K562 (cell line): ENCODE measurements around the gene TAS2R4. TPM values are rescaled to one million over a fixed set of nuclear protein-coding genes. Genes with fewer than 3 reads are reported as not detected.
A peak's percentile ranks its signal among the peaks of the same experiment; 100 is the strongest.

Source experiments
- ATAC-seq: fragments of 200-7000 bp; cut with Tn5 transposase; 3 replicates; pipeline ENCODE4 v1.9.1; 2020; ENCODE audit warnings: moderate library complexity
- Bru-seq: library from RNA; stranded (reverse); fragments of 400-500 nt; gene quantifications from one replicate; lab custom pipeline; 2021; lab: Mats Ljungman, UMichigan
- BruChase-seq, 2 experiments: library from RNA; stranded (reverse); fragments of 400-500 nt; gene quantifications; one replicate each; lab custom pipeline; 2021; lab: Mats Ljungman, UMichigan
- BruUV-seq: library from RNA; stranded (reverse); fragments of 400-500 nt; replicated peaks from 2 replicates; lab custom pipeline; 2021; lab: Mats Ljungman, UMichigan
- CTCF ChIA-PET: fragments of 300-600 bp; formaldehyde crosslinking; extraction: SDS; loops from one replicate; lab custom pipeline; 2021; ENCODE audit warnings: low intra/inter-chr PET ratio; lab: Yijun Ruan, JAX
- POLR2A ChIA-PET: fragments of 300-600, 350-650 bp; sonication (Branson Sonifier 250); formaldehyde crosslinking; extraction: SDS; loops from one replicate; lab custom pipeline; 2021; ENCODE audit warnings: antibody characterized with exemption, inconsistent platforms; lab: Yijun Ruan, JAX
- DNase-seq, 4 experiments: peaks; one replicate each; pipeline versions ENCODE4 v3.0.0 to v3.0.0-alpha.2; 2011 to 2018; ENCODE audit warnings: low spot score in 3 of 4, mixed read lengths in 3 of 4; ENCODE audit errors: extremely low read depth in 1 of 4
- FAIRE-seq: peaks from 2 replicates; lab custom pipeline; 2011; peaks lifted over from hg19 to GRCh38; lab: Jason Lieb, UNC
- H2AFZ ChIP-seq: 2 replicates; pipeline ENCODE4 v1.6.0; 2011; ENCODE audit warnings: low read depth, low read length, control low read depth, inconsistent platforms
- H3K27ac ChIP-seq: fragments of 200-600 bp; 3 replicates; pipeline ENCODE4 v1.8.0; 2011; ENCODE audit warnings: low read depth, mild to moderate bottlenecking, control low read depth, inconsistent platforms, low read length, moderate library complexity, mixed read lengths; ENCODE audit errors: extremely low read depth
- H3K27me3 ChIP-seq, 2 experiments: fragments of 300-600 bp in 1 of 2; 2 replicates in 1 of 2; 3 replicates in 1 of 2; pipeline versions ENCODE4 v1.6.0 to v1.8.0; 2011; ENCODE audit warnings: inconsistent platforms in 2 of 2, low read length in 2 of 2, mild to moderate bottlenecking in 1 of 2, mixed read lengths in 1 of 2, moderate library complexity in 1 of 2; ENCODE audit not compliant: control insufficient read depth in 2 of 2, insufficient read depth in 2 of 2
- H3K36me3 ChIP-seq: fragments of 300-600 bp; 3 replicates; pipeline ENCODE4 v1.8.0; 2011; ENCODE audit warnings: mild to moderate bottlenecking, low read length, inconsistent platforms; ENCODE audit not compliant: control insufficient read depth, insufficient read depth
- H3K4me1 ChIP-seq, 2 experiments: fragments of 200-600 bp in 1 of 2; replicated peaks in 1 of 2; 2 replicates in 1 of 2; 3 replicates in 1 of 2; pipeline versions ENCODE4 v1.5.1 to v1.8.0; 2011; ENCODE audit warnings: inconsistent platforms in 2 of 2, low read length in 2 of 2, mild to moderate bottlenecking in 1 of 2, mixed read lengths in 1 of 2, moderate library complexity in 1 of 2; ENCODE audit not compliant: control insufficient read depth in 2 of 2, insufficient read depth in 2 of 2
- H3K4me2 ChIP-seq: 2 replicates; pipeline ENCODE4 v1.6.1; 2011; ENCODE audit warnings: low read length, control low read depth, inconsistent platforms, mixed read lengths; ENCODE audit not compliant: insufficient read depth
- H3K4me3 ChIP-seq: fragments of 200-600 bp; sonication (generic), shearing (Covaris generic); 2 replicates; pipeline ENCODE4 v1.5.1; 2016; ENCODE audit warnings: control low read depth, inconsistent platforms
- H3K79me2 ChIP-seq: fragments of 200-600 bp; 3 replicates; pipeline ENCODE4 v1.8.0; 2011; ENCODE audit warnings: low read length, inconsistent platforms; ENCODE audit not compliant: control insufficient read depth, insufficient read depth
- H3K9ac ChIP-seq, 2 experiments: 2 replicates each; pipeline versions ENCODE4 v1.6.0 to v1.6.1; 2011; ENCODE audit warnings: low read depth in 2 of 2, low read length in 2 of 2, control low read depth in 1 of 2, inconsistent platforms in 1 of 2, mild to moderate bottlenecking in 1 of 2, mixed read lengths in 1 of 2; ENCODE audit not compliant: insufficient read depth in 1 of 2
- H3K9me1 ChIP-seq: one replicate; pipeline ENCODE4 v1.6.0; 2011; ENCODE audit warnings: inconsistent platforms, mild to moderate bottlenecking, low read length, moderate library complexity; ENCODE audit not compliant: control insufficient read depth, insufficient read depth
- H3K9me3 ChIP-seq: replicated peaks from 2 replicates; pipeline ENCODE4 v1.5.1; 2011; ENCODE audit warnings: low read depth, low read length, inconsistent platforms; ENCODE audit not compliant: control insufficient read depth, insufficient read depth
- H4K20me1 ChIP-seq: replicated peaks from 2 replicates; pipeline ENCODE4 v1.6.1; 2011; ENCODE audit warnings: low read length, inconsistent platforms, mixed read lengths; ENCODE audit not compliant: control insufficient read depth, insufficient read depth
- ARID2 ChIP-seq: fragments of 450-650 bp; IDR thresholded peaks from 2 replicates; pipeline ENCODE4 v1.6.1; 2017; ENCODE audit warnings: antibody characterized with exemption, mild to moderate bottlenecking
- HBP1 ChIP-seq: fragments of 450-650 bp; formaldehyde crosslinking; IDR thresholded peaks from 2 replicates; pipeline ENCODE4 v1.4.0; 2022; ENCODE audit warnings: missing genetic modification characterization
- IRF9 ChIP-seq: fragments of 450-650 bp; IDR thresholded peaks from 2 replicates; pipeline ENCODE4 v1.6.1; 2016; ENCODE audit warnings: missing biosample characterization, missing genetic modification characterization
- KLF10 ChIP-seq: fragments of 250-450 bp; sonication (Bioruptor Pico); IDR thresholded peaks from 2 replicates; pipeline ENCODE4 v1.6.1; 2021; ENCODE audit warnings: matching md5 sums
- NFYB ChIP-seq: IDR thresholded peaks from 2 replicates; pipeline ENCODE4 v1.6.1; 2011; ENCODE audit warnings: mild to moderate bottlenecking, moderate library complexity; ENCODE audit not compliant: insufficient read length; ENCODE audit errors: extremely low read depth
- PRMT5 ChIP-seq: sonication (generic); formaldehyde crosslinking; IDR thresholded peaks from 2 replicates; pipeline ENCODE4 v1.5.0; 2020; ENCODE audit warnings: missing genetic modification reagents
- SNRNP70 ChIP-seq: fragments of 200-400 bp; formaldehyde crosslinking; optimal IDR thresholded peaks from 2 replicates; pipeline ENCODE3; 2017; ENCODE audit warnings: low read depth, low read length
- ZKSCAN1 ChIP-seq: fragments of 150-350 bp; IDR thresholded peaks from 2 replicates; pipeline ENCODE4 v1.6.1; 2016; ENCODE audit warnings: low read depth, low read length
- ZNF77 ChIP-seq: fragments of 250-450 bp; sonication (Bioruptor Pico); IDR thresholded peaks from 2 replicates; pipeline ENCODE4 v1.5.0; 2020
- WGBS: fragments of 100-300 bp; shearing (Covaris generic); methylation state at CpG from one replicate; pipeline ENCODE4 v1.1.6; 2016; ENCODE audit warnings: low coverage, mixed read lengths; ENCODE audit not compliant: insufficient coverage; ENCODE audit errors: missing lambda C conversion rate; 5-methylcytosine and 5-hydroxymethylcytosine counted together
- in situ Hi-C: fragments of 300-500 bp; cut with MboI; formaldehyde crosslinking; loops from 4 replicates; pipeline ENCODE4 v1.15.0; 2018; ENCODE audit warnings: inconsistent platforms, mixed read lengths
- intact Hi-C: fragments of 100-400 bp; cut with micrococcal nuclease; formaldehyde crosslinking; loops from 2 replicates; pipeline ENCODE4 v1.14.2; 2022
- long read RNA-seq, 3 experiments: library from polyadenylated mRNA in 2 of 3; library from RNA in 1 of 3; unstranded in 2 of 3; stranded (forward) in 1 of 3; transcript quantifications; one replicate each; pipeline ENCODE4 v2.0.0, GENCODE V29; 2019 to 2022
- polyA minus RNA-seq, 3 experiments: library from RNA; depleted of rRNA, polyadenylated mRNA; stranded (reverse); fragments of >200 nt; gene quantifications; 2 replicates each; pipeline ENCODE4 v1.2.3, GENCODE V29; 2011
- polyA plus RNA-seq, 8 experiments: library from polyadenylated mRNA; depleted of rRNA in 4 of 8; stranded (reverse) in 5 of 8; unstranded in 3 of 8; fragments of >200 nt; fragmentation: Nextera tagmentation in 2 of 8; fragmentation: Illumina TruSeq in 1 of 8; extraction: Ambion mirVana in 2 of 8; extraction: Trizol in 1 of 8; gene quantifications; 2 replicates each; pipeline versions ENCODE4 v1.2.1 to v1.2.3, GENCODE V29; 2011 to 2014; ENCODE audit warnings: inconsistent platforms in 1 of 8, missing spikeins in 1 of 8
- total RNA-seq, 7 experiments: library from RNA; depleted of rRNA in 6 of 7; stranded (reverse); fragments of >200 nt in 6 of 7; fragmentation: Illumina TruSeq in 2 of 7; extraction: Trizol in 2 of 7; gene quantifications; 2 replicates each; pipeline versions ENCODE4 v1.2.1 to v1.2.3, GENCODE V29; 2011 to 2021; ENCODE audit warnings: low replicate concordance in 1 of 7
- TF ChIP-seq, protein P1 (sequence below): fragments of 450-650 bp; IDR thresholded peaks from 2 replicates; pipeline ENCODE4 v1.7.1; 2018; ENCODE audit warnings: mild to moderate bottlenecking, low read depth; ENCODE audit not compliant: partially characterized antibody

The TAS2R4 gene, protein sequence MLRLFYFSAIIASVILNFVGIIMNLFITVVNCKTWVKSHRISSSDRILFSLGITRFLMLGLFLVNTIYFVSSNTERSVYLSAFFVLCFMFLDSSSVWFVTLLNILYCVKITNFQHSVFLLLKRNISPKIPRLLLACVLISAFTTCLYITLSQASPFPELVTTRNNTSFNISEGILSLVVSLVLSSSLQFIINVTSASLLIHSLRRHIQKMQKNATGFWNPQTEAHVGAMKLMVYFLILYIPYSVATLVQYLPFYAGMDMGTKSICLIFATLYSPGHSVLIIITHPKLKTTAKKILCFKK
- total RNA-seq (2011; cell fraction: chromatin; rRNA removed; ENCODE audit: low replicate concordance): 13.9 and 53.3 TPM in 2 replicates
- 7.8 and 12.4 TPM in 2 replicates for total RNA-seq (2011; cell fraction: nucleolus; rRNA removed)
- total RNA-seq (2011; cell fraction: nucleoplasm; rRNA removed): 29.3 and 54.2 TPM in 2 replicates
- total RNA-seq (2014; rRNA removed): 0.86 and 1.3 TPM in 2 replicates
- total RNA-seq (2014; rRNA removed; fragmentation: Illumina TruSeq; extraction: Trizol): 1.4 and 2.2 TPM in 2 replicates
- total RNA-seq (2015; rRNA removed; fragmentation: Illumina TruSeq; extraction: Trizol): 2.1 TPM in 2 replicates
- total RNA-seq (2021): 0.51 and 0.63 TPM in 2 replicates
- 1.4 and 1.8 TPM in 2 replicates for polyA plus RNA-seq (2011; rRNA removed)
- polyA plus RNA-seq (2011; cell fraction: cytosol; rRNA removed): 0.12 and 0.59 TPM in 2 replicates
- polyA plus RNA-seq (2011; cell fraction: nucleus; rRNA removed): 5.1 and 5.6 TPM in 2 replicates
- polyA plus RNA-seq (2012): 0.20 and 0.25 TPM in 2 replicates
- 0.60 and 0.68 TPM in 2 replicates for polyA plus RNA-seq (2014; fragmentation: Illumina TruSeq; extraction: Trizol)
- polyA plus RNA-seq (2014; fragmentation: Nextera tagmentation; extraction: Ambion mirVana): under 1 TPM; 0.04 to 0.10 TPM
- 0.45 and 0.60 TPM in 2 replicates for polyA plus RNA-seq (2014; rRNA removed)
- polyA minus RNA-seq (2011; rRNA and poly(A)+ RNA removed): 10.1 and 15.1 TPM in 2 replicates
- polyA minus RNA-seq (2011; cell fraction: cytosol; rRNA and poly(A)+ RNA removed): 0.91 and 1.1 TPM in 2 replicates
- polyA minus RNA-seq (2011; cell fraction: nucleus; rRNA and poly(A)+ RNA removed): 13.1 and 20.8 TPM in 2 replicates
- Bru-seq, nascent RNA: percentile 65 among the genes with signal in this experiment
- percentile 87 among the genes with signal in this experiment for BruChase-seq, experiment 1, labeled RNA remaining after a 2-hour chase
- percentile 86 among the genes with signal in this experiment for BruChase-seq, experiment 2, labeled RNA remaining after a 6-hour chase
- long read RNA-seq, experiment 1: 0 reads
- long read RNA-seq, experiment 2: 0 reads
- long read RNA-seq, experiment 3: 0 reads

DNA sequence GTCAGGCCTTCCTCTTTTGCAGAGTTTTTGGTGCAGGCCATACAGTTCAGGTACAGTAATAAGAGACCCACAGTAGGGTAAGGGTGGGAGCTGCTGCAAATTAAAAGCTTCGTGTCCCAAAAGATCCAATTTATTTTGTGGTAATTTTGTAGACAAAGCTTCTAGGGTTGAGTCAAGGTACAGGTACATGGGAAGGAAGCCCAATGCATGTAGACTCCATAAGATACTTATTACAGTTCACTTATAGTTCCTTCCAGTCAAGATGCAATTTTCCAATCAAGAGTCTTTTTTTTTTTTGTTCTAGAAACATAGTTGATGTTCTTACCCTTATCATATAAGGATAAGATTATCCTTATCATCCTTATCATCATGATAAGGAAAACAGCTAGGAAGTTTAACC is at the start of gene TAS2R4:
TAS2R4 (plus strand) TSS at position 301 of the 400 bp plus-strand sequence. CDS start 1,815 bp downstream, outside the sequence.
- POLR2A ChIA-PET: no interaction called here
- Histone ChIP-seq H3K4me2 (no peak within 1 kb of the TSS), H3K9ac (no peak within 1 kb of the TSS), H3K4me1 (no peaks in the 10 kb centered on the region), H4K20me1 (no peaks in the 10 kb centered on the region), H3K36me3 (peaks cover 42% of the 10 kb centered on the region), H3K9me3 (no peaks in the 10 kb centered on the region), H2AFZ (no peak within 1 kb of the TSS), H3K27ac (no peak within 1 kb of the TSS), H3K27me3 (no peaks in the 10 kb centered on the region), H3K4me3 (no peak within 1 kb of the TSS), H3K79me2 (no peaks in the 10 kb centered on the region), H3K9me1 (no peaks in the 10 kb centered on the region)
- ATAC-seq: no peak
- no peak for DNase-seq
- BruUV-seq: no TSS peak
- in situ Hi-C loops (no loop called here), intact Hi-C loops (no loop called here)
- CTCF ChIA-PET: no interaction called here
- 87% methylated on average over 1 of the region's 1 CpG for WGBS
- FAIRE-seq: no peak
- no peak for TF ChIP-seq KLF10
- TF ChIP-seq ARID2: no peak
- TF ChIP-seq, protein P1, sequence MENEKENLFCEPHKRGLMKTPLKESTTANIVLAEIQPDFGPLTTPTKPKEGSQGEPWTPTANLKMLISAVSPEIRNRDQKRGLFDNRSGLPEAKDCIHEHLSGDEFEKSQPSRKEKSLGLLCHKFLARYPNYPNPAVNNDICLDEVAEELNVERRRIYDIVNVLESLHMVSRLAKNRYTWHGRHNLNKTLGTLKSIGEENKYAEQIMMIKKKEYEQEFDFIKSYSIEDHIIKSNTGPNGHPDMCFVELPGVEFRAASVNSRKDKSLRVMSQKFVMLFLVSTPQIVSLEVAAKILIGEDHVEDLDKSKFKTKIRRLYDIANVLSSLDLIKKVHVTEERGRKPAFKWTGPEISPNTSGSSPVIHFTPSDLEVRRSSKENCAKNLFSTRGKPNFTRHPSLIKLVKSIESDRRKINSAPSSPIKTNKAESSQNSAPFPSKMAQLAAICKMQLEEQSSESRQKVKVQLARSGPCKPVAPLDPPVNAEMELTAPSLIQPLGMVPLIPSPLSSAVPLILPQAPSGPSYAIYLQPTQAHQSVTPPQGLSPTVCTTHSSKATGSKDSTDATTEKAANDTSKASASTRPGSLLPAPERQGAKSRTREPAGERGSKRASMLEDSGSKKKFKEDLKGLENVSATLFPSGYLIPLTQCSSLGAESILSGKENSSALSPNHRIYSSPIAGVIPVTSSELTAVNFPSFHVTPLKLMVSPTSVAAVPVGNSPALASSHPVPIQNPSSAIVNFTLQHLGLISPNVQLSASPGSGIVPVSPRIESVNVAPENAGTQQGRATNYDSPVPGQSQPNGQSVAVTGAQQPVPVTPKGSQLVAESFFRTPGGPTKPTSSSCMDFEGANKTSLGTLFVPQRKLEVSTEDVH: no peak
- TF ChIP-seq NFYB: no peak
- TF ChIP-seq HBP1: no peak
- no peak for TF ChIP-seq PRMT5 (CRISPR knock-in tag)
- no peak for TF ChIP-seq ZNF77 (CRISPR knock-in tag)
- TF ChIP-seq SNRNP70: no peak
- no peak for TF ChIP-seq ZKSCAN1
- TF ChIP-seq IRF9 (tag): no peak
